Measurements from ENCODE around the gene MARCHF6.
"Not testable (repeated sequence)": the region's sequence is repeated elsewhere in the genome, so short reads cannot be mapped to it uniquely, and the experiment has no call there.

MARCHF6 gene, protein sequence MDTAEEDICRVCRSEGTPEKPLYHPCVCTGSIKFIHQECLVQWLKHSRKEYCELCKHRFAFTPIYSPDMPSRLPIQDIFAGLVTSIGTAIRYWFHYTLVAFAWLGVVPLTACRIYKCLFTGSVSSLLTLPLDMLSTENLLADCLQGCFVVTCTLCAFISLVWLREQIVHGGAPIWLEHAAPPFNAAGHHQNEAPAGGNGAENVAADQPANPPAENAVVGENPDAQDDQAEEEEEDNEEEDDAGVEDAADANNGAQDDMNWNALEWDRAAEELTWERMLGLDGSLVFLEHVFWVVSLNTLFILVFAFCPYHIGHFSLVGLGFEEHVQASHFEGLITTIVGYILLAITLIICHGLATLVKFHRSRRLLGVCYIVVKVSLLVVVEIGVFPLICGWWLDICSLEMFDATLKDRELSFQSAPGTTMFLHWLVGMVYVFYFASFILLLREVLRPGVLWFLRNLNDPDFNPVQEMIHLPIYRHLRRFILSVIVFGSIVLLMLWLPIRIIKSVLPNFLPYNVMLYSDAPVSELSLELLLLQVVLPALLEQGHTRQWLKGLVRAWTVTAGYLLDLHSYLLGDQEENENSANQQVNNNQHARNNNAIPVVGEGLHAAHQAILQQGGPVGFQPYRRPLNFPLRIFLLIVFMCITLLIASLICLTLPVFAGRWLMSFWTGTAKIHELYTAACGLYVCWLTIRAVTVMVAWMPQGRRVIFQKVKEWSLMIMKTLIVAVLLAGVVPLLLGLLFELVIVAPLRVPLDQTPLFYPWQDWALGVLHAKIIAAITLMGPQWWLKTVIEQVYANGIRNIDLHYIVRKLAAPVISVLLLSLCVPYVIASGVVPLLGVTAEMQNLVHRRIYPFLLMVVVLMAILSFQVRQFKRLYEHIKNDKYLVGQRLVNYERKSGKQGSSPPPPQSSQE

DNA sequence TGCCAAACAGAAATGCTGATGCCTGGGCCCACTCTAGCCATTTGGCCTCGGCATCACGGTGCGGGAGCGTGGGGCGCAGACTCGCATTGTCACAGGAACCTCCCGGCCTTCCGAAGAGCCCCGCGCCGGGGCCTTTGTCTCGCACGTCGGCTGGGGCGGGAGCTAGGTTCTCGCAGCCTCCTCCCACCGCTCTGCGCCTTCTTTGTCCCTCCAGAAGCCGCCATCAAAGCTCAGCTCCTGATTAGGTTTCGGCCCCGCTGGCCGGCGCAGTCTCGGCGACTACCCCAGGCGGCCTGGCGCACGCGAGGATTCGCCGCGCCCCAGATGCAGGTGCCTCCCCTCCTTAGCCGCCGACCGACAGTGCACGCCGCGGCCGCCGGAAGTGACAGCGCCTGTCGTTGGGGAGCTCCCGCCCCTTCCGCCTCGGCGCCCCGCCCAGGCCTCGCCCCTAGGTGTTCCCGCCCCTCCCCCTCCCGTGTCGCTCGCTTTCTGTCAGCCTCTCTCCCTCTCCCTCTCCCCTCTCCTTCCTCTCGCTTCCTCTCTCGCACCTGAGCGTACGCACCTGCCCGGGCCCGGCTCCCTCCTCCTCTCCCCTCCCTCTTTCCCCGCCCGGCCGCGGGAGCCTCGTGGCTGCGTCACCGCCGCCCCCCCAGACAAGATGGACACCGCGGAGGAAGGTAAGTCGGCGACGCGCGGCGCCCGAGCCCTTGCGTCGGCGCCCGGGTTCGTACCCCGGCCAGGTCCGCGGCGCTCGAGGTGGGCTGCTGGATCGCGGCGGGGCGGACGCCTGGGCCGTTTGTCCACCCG is at the start of gene MARCHF6:
Gene MARCHF6 (plus strand): TSS at position 455 of the 807 bp plus-strand sequence. CDS start 204 bp downstream, at position 659.
- peak; percentile 89 for DNase-seq

DNA sequence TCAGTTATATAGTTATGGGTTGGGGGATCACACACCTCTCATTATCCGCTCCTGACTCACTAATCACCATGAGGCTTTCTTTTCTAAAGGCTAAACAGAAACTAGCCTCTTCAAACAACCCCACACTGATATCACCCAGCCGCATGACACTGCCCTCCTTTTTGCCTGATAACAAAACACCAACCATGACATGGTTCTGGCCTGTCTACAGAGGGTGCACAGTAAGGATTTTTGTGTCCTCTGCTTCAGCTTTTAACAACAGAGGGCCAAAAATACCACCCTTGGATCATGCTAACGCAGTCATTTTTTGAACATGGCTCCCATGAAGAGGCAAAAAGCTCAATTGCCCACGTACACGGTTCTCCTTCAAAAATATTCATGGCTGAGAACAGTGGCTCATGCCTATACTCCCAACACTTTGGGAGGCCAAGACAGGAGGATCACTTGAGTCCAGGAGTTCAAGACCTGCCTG is 49.8 kb upstream of the MARCHF6 start:
- DNase-seq: no peak

DNA sequence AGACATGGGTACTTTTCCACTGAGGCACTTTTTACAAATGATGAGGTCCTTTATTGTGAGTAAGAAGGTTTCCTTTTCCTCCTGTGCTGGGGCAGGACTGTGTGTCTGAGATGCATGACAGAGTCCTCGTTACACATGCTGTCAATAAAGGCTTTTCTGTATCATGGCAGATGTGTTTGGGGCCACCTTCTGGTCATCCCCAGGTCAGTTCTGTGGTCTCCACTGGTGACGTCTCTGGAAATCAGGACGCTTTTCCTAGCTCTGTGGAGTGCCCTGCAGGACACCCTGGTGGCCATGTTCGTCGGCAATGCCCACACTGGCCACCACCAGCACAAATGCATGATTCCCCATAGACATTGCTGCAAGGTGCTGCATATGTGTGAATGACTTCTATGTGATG is 48.6 kb upstream of the MARCHF6 start:
- DNase-seq: no peak

DNA sequence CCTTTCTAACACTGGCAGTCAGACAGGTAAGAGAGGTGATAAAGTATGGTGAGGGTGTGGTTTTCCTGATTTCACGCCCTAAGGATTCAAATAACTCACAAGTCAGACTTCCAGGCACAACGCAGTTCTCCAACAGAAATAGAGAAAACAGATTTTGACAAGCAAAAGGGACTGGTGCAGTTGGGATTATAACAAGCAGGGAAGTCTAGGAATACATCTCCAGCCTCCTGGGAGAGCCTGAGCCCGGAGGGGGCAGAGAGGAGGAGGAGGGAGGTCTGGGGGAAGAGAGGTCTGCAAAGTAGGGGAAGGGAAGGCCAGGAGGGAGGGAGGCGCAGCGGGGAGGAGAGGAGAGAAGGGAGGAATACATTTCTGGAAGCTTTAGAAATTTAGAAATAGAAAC is 47.4 kb upstream of the MARCHF6 start:
- no peak for DNase-seq

DNA sequence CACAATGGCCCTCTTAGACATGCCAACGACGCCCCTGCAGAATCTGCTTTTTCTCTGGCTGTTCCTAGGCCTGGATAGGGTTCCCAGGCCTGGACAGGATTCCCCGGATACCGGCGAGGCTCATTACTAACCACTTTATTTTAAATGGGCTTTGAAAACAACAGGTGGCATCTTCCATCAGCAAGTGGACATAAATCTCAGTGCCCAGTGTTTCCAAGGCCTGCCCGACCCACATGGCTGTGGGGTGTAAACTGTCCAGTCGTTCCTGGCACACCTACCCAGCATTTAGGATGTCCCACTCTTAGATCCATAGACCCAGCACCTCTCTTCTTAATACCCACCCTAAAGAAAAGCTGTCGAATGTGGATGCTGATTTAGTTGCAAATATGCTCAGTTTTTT is 46.7 kb upstream of the MARCHF6 start:
- no peak for DNase-seq

DNA sequence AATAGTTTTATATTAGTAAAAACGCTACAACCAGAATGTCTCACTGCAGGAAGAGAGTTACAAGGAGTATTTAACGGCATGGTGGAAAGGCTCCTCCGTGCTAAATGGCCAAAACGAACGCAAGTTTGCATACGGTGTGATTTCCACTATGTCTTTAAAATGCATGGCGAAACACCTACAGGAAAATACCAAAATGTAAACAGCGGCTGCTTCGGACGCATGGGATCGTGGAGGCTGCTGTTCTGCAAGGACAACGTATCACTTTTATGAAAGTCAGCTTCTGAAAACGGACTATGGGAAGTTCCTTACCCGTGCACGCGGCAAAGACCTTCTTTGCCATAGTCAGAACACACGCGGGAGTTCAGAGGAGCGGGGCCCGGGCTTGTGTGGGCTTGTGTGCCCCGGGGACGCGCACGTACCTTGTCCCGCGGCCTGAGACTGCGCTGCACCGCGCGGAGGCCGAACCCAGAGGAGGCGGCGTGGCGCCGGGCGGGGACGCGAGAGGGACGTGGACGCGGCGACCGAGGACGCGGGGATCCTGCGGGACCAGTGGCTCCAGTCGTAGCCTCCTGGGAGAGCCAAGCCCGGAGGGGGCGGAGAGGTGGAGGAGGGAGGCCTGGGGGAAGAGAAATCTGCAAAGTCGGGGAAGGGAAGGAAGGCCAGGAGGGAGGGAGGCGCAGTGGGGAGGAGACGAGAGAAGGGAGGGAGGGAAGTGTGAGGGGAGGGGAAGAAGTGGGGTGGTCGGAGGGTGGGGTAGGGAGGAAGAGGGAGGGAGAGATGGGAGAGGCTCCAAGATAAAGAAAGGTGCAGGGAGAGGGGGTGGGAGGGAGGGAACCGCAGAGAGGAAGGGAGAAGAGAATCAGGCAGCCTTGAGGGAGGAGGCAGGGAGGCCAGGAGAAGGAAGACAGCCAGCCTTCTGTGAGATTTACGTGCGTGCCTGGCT is 46.0 kb upstream of the MARCHF6 start, which contains the start of gene CMBL:
Gene CMBL (minus strand): TSS at position 697 of the 943 bp plus-strand sequence. CDS start 17,140 bp downstream, outside the sequence.
- DNase-seq: peak; percentile 58

DNA sequence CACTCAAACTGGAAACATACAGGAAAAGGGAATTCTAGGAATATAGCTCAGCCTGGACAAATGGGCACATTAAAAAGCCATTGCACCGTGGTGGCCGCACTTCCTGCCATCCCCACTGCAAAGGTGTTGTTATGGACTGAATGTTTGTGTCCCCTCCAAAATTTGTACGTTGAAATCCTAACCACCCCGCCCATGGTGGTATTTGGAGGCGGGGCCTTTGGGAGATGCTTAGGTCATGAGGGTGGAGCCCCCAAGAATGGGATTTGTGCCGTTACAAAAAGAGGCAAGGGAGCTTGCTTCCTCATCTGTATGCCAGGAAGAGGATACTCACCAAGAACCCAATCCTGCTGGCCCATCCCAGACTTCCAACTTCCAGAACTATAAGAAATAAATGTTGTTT is 44.7 kb upstream of the MARCHF6 start:
- no peak for DNase-seq

DNA sequence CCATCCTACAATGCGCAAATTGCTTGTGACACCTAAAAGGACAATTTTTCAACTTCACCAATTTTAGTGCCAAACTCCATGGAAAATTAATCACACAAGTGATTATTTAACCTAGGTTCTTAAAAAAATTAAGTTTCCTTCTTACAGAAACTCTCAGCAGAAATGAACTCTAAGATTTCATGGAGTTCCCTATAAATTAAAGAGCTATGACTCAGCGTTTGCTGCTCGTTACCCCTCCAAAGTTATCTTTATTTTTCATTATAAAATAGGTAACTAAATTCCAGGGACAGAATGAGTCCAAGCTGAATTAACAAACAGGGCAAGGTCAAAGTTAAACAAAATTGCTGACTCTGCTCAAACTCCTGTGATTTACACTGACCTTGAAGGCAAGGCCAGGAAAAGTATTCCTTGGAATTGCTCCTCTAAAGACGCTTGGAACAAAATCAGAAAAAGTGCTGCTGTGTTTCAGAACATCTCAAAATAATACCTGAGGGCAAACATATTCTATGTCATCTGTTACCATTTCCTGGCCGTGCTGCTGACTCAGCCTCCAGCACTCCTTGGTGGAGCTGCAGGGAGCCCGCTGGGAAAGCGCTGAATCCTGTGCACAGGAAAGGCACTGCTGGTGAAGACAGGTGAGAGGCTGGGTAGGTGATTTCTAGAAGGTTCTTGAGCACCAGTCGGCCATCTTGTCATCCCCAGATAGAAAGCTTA is 43.3 kb upstream of the MARCHF6 start:
- no peak for DNase-seq

DNA sequence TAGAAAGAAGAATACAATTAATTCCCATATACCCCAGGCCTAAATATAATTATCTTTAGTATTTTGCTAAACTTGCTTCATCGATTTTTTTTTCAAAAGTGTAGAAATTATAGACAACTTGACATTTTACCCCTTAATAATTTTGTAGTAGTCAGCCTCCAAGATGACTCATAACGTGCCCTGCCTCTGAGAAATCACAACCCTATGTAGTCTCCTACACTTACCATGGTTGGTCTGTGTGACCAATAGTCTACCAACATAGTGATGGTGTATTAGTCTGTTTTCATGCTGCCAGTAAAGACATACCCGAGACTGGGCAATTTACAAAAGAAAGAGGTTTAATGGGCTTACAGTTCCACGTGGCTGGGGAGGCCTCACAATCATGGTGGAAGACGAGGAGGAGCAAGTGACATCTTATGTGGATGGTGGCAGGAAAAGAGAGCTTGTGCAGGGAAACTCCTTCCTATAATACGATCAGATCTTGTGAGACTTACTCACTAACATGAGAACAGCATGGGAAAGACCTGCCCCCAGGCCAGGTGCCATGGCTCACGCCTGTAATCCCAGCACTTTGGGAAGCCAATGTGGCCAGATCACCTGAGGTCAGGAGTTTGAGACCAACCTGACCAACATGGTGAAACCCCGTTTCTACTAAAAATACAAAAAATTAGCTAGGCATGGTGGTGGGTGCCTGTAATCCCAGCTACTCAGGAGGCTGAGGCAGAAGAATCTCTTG is 42.5 kb upstream of the MARCHF6 start:
- not testable (repeated sequence) for DNase-seq

DNA sequence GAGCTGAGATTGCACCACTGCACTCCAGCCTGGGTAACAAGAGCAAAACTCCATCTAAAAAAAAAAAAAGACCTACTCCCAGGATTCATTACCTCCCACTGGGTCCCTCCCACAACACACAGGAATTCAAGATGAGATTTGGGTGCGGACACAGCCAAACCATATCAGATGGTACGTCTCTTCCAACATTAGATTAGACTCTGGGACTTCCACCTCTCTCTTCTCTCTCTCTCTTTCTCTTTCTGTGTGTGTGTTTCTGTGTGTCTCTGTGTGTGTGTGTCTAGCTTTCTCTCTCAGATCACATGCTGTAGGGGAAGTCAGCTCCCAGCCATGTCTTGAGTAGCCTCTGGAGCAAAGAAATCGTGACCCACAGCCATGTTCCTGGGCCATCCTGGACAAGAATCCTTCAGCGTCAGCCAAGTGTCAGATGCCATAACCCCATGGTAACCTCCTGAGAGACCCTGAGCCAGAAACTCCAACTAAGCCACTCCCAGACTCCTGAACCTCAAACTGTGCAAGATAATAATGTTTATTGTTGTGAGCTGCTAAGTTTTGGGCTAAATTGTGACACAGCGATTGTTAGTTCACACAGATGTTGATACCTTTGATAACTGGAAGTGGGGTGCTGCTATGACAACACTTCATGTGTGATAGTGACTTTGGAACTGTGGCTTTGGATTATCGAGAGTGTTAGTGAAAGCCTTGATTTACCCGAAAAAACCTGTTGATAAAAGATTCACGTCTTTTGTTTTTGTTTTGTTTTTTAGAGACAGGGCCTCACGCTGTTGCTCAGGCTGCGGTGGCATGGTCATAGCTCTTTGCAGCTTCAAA is 41.7 kb upstream of the MARCHF6 start:
- DNase-seq: no peak

DNA sequence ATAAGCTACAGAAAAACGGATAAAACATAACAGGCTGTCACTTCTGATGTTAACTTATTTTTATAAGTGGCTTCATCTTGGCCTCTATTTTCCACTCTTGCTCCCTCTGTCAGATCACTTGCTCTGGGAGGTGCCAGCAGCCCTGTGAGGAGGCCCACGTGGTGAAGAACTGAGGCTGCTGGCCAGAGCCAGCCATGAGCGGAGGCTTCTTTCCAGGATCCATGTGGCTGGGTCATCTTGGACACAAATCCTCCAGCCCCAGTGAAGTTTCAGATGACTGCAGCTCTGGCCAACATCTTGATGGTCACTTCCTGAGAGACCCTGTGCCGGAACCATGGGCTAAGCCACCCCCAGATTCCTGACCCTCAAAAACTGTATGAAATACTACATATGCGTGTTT is 38.3 kb upstream of the MARCHF6 start:
- DNase-seq: no peak

DNA sequence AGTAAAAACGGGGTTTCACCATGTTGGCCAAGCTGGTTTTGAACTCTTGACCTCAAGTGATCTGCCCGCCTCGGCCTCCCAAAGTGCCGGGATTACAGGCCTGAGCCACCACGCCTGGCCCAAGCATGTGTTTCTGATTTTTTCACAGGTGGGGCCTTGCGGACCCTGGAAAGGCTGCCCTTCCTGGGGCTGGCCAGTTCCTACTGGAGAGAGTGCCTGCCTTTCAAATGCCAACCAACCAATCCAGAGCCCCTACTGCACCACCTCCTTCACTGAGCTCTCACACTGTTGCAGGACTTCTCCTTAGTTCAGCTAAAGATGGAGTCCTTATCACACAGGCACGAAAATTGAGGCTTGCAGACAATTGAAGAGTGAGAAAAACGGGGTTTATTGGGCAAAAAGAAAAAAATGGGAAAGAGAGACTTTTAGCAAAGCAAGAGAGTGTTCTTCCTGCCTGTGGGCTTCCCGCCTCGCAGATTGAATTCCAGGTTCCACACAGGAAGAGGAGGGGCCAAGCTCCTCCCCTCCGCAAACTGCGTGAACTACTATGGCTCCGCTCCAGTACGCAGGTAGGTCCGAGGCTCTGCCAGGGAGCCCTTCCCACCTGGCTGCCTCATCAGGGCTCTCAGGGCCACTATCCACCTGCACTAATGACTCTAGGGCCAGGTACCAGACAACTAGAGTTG is 37.5 kb upstream of the MARCHF6 start:
- DNase-seq: no peak

DNA sequence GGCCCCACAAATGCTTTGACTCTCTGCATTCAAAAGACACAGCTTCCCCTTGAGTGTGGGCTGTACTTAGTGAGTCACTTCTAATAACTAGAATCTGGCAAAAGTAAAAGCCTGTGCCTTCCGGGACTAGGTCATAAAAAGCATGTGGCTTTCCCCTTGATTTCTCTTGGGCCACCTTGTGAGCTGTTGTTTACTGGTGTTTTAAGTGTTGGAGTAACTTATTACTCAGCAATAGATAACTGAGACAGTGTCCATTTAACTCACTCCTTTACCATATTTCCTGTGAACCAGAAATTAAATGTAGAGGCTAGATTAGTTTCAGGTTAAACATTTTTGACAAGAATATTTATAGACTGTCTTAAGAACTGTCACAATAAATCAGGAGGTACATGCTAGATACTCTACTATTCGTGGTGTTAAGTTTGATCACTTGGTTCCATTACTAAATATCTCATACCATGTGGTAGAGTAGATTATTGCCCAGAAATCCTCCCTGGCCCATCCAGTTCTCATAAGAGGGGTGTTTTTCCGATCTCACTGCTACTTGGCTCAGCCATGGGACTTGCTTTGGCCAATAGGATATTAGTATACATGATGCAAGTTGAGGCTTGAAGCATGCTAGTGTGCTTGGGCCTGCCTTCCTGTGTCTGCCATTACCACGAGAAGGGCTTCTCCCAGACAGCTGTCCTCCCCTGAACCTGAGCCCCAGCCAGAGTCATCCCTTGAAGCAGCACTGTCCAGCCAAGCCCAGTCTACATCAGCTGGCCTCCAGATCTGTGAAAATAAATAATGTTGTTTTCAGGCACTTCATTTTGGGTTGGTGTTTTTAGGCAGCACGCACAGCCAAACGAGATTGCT is 35.4 kb upstream of the MARCHF6 start:
- DNase-seq: no peak

DNA sequence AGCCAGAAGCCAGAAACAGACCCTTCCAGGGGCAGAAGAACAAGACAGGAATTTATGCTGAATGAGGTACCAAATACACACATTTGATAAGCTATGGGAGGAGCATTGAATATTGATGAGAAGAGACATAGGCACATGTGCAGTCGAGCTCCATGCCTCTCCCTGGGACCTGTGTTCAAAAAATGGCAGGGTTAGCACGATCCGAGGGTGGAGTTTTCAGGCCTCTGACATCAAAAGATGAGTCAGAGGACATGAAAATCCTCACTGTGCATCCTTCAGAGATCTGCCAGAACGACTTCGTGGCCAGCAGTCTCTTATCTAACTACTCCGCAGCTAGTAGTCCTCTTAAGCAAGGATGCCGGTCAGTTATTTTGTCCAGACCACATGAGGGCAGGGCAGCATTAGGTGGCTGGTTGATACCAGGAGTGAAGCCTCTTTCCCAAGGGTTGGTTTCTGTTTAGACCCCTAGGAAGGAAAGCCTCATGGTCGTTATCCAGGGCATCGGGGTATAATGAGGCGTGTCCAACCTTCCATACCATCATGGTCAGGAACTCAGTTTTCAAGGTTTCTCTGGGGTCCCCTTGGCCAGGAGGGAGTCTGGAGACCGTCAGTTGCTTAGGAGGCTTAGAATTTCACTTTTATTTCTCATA is 34.2 kb upstream of the MARCHF6 start:
- DNase-seq: no peak

DNA sequence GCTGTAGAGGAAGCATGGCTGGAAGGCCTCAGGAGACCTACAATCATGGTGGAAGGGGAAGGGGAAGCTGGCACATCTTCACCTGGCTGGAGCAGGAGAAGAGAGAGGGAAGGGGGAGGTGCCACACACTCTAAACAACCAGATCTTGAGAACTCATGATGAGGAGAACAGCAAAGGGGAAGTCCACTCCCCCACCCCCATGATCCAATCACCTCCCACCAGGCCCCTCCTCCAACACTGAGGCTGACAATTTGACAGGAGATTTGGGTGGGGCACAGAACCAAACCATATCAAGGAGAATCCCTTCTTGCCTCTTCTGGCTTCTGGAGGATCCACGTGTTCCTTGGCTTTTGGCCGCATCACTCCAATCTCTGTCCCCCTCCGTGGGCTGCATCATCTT is 32.7 kb upstream of the MARCHF6 start:
- DNase-seq: no peak

DNA sequence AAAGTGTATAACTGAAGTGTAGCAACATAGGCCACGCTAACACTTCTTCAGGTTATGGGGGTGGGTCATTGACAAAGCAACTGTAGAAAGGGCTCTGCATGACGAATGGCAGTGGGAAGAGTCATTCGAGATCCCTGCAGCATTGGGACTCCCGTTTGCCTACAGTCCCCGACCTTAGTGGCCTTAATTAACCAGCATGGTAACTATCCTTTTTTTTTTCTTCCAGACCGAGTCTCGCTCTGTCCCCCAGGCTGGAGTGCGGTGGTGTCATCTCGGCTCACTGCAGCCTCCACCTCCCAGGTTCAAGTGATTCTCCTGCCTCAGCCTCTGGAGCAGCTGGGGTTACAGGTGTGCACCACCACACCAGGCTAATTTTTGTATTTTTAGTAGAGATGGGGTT is 31.6 kb upstream of the MARCHF6 start:
- DNase-seq: no peak

Data from NCI-H1694 treated with DMSO at 0.1 percent for 48 hours (cell line).